ENCODE measurements around the gene SLC2A9. TPM values are rescaled to one million over a fixed set of nuclear protein-coding genes. Genes with fewer than 3 reads are reported as not detected.

SLC2A9 gene
- total and polyA plus RNA-seq, 2 of the 13 experiments (the other 11 are each of a cell fraction or from before 2014, with no cell fraction given): 36.2 to 42.3 TPM

DNA sequence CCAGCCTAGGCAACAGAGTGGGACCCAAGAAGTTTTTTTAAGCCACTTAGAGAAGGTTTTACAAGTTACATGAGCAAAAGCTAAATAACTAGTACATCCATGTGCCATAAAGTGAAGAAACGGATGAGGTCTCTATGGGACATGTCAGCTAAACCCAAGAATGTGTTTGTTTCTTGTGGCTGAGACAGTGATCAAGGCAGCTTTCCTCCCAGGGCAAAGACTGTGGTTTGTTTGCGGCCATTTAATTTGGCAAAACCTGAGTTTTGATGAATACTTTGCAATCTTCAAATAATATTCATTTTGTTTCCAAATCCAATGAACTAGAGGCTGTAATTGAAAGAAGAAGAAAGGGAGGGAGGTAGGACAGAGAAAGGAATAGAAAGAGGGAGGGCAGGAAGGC is 44.9 kb upstream of the SLC2A9 start (continued):
- TF ChIP-seq, protein P1, sequence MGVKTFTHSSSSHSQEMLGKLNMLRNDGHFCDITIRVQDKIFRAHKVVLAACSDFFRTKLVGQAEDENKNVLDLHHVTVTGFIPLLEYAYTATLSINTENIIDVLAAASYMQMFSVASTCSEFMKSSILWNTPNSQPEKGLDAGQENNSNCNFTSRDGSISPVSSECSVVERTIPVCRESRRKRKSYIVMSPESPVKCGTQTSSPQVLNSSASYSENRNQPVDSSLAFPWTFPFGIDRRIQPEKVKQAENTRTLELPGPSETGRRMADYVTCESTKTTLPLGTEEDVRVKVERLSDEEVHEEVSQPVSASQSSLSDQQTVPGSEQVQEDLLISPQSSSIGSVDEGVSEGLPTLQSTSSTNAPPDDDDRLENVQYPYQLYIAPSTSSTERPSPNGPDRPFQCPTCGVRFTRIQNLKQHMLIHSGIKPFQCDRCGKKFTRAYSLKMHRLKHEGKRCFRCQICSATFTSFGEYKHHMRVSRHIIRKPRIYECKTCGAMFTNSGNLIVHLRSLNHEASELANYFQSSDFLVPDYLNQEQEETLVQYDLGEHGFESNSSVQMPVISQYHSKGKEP (CRISPR knock-in tag; IDR thresholded peaks at IDR 0.05): no peak
- no peak for TF ChIP-seq PHB2 (IDR thresholded peaks at IDR 0.05; ENCODE audit: partially characterized antibody)

DNA sequence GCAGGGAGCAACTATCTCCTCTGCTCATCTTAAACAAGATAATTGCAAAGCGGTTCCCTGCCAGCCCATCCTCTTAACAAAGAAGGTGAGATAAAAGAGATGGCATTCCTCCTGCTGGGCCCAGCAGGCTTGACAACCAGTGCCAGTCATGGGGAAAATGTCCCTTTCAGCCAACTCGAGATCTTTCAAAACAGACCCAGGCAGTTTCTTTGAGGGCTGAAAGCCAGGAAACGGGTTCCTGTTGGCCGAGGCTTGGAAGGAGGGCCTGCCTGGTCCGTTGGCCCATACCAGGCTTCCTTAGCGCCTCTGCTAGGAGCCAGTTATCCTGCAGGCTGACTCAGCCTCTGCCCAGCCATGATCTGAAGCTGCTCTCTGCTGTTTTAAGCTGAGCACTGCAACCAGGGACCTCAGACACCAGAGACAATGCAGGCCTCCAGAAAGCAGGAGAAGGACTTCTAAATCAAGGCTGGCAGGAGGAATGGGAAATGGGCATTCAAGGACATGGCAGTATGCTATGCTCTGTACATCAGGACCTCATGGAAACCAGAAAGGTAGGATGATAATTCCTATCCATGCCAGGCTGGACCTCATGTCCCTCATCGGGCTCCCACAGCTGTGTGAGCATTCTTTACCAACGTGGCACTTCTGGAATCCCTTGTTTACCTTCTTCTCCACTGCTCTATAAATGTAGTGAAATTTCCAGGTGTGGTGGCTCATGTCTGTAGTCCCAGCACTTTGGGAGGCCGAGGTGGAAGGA is 42.4 kb upstream of the SLC2A9 start:
- WGBS (ENCODE audit: low lambda C conversion rate): 64% methylated on average over 8 of the region's 9 CpGs
- ChIA-PET CTCF (ENCODE audit: low intra/inter-chr PET ratio, low total read pairs) (no interaction called here), POLR2A (no interaction called here)
- H3K79me2 ChIP-seq (ENCODE audit: insufficient read depth, low read length): no peaks in the 10 kb centered on the region
- ATAC-seq (peak; percentile 99), DNase-seq (ENCODE audit: low spot score) (peak; percentile 67), FAIRE-seq (peak; percentile 78)
- no peaks in the 10 kb centered on the region for H3K9me3 ChIP-seq (ENCODE audit: low read length)
- intact Hi-C loops (cut with micrococcal nuclease; ENCODE audit: unreplicated experiment) (loop anchor here (1.0 to 5.0 kb wide), 3 partner anchors 46 to 361 kb away; no protein-coding TSS in a partner anchor), in situ Hi-C loops (cut with HindIII; ENCODE audit: extremely low pct_ligation_motif_present, low pct_unique_long_range_greater_than_20kb) (loop anchor here (5.0 kb wide), 1 partner anchor 301 kb away; no protein-coding TSS in a partner anchor)
- no peaks in the 10 kb centered on the region for H3K36me3 ChIP-seq (replicated peaks in 1 of 2; ENCODE audit: control insufficient read depth in 1 of 2, insufficient read depth in 2 of 2, low read length in 2 of 2)
- H3K4me2 ChIP-seq (ENCODE audit: low read depth, low read length): no peak overlapping the region
- BruUV-seq (replicated peaks): no TSS peak
- no peaks in the 10 kb centered on the region for H4K20me1 ChIP-seq (ENCODE audit: insufficient read depth, low read length)
- no peak overlapping the region for H3K9ac ChIP-seq (ENCODE audit: insufficient read depth, low read depth, low read length)
- H3K27me3 ChIP-seq (ENCODE audit: control insufficient read depth in 1 of 2, insufficient read depth in 2 of 2, low read length in 2 of 2): no peaks in the 10 kb centered on the region
- peaks cover 23% of the 10 kb centered on the region for H3K4me1 ChIP-seq (ENCODE audit: insufficient read depth, low read length)
- no peak overlapping the region for H3K27ac ChIP-seq (ENCODE audit: extremely low read length, insufficient read depth, low read length)
- no peak overlapping the region for H2AFZ ChIP-seq (ENCODE audit: low read length)
- H3K4me3 ChIP-seq (replicated peaks in 1 of 3; ENCODE audit: insufficient read depth in 1 of 3, low read depth in 2 of 3, low read length in 3 of 3): no peak overlapping the region
- TF ChIP-seq ZNF773 (CRISPR knock-in tag; IDR thresholded peaks at IDR 0.05; ENCODE audit: borderline replicate concordance): no peak
- TF ChIP-seq, protein P2, sequence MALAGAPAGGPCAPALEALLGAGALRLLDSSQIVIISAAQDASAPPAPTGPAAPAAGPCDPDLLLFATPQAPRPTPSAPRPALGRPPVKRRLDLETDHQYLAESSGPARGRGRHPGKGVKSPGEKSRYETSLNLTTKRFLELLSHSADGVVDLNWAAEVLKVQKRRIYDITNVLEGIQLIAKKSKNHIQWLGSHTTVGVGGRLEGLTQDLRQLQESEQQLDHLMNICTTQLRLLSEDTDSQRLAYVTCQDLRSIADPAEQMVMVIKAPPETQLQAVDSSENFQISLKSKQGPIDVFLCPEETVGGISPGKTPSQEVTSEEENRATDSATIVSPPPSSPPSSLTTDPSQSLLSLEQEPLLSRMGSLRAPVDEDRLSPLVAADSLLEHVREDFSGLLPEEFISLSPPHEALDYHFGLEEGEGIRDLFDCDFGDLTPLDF (CRISPR knock-in tag; IDR thresholded peaks at IDR 0.05): no peak
- TF ChIP-seq MAF1 (CRISPR knock-in tag; IDR thresholded peaks at IDR 0.05; ENCODE audit: borderline replicate concordance): no peak
- no peak for TF ChIP-seq THYN1 (CRISPR knock-in tag; IDR thresholded peaks at IDR 0.05; ENCODE audit: borderline replicate concordance, low read depth)
- TF ChIP-seq ZNF75D (CRISPR knock-in tag; IDR thresholded peaks at IDR 0.05; ENCODE audit: borderline replicate concordance): no peak
- 0 out of 2 replicates have a peak, but pooled peaks have one; percentile 43 for TF ChIP-seq ZNF331 (CRISPR knock-in tag; IDR thresholded peaks at IDR 0.05)
- no peak for TF ChIP-seq DMAP1 (CRISPR knock-in tag; IDR thresholded peaks at IDR 0.05)
- no peak for TF ChIP-seq ZMAT3 (CRISPR knock-in tag; conservative IDR thresholded peaks at IDR 0.05)
- TF ChIP-seq RARG (CRISPR knock-in tag; IDR thresholded peaks at IDR 0.05; ENCODE audit: low read depth): no peak
- TF ChIP-seq MIER2 (CRISPR knock-in tag; IDR thresholded peaks at IDR 0.05): no peak
- TF ChIP-seq, protein P3, sequence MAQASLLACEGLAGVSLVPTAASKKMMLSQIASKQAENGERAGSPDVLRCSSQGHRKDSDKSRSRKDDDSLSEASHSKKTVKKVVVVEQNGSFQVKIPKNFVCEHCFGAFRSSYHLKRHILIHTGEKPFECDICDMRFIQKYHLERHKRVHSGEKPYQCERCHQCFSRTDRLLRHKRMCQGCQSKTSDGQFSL (CRISPR knock-in tag; IDR thresholded peaks at IDR 0.05): no peak
- TF ChIP-seq NFRKB (IDR thresholded peaks at IDR 0.05): no peak
- no peak for TF ChIP-seq TBL1XR1 (IDR thresholded peaks at IDR 0.05; ENCODE audit: borderline replicate concordance, low read length, partially characterized antibody)
- no peak for TF ChIP-seq CBFB (CRISPR knock-in tag; IDR thresholded peaks at IDR 0.05)
- no peak for TF ChIP-seq IKZF4 (CRISPR knock-in tag; IDR thresholded peaks at IDR 0.05; ENCODE audit: borderline replicate concordance, low read depth, not compliant biosample characterization)
- TF ChIP-seq HES4 (CRISPR knock-in tag; IDR thresholded peaks at IDR 0.05; ENCODE audit: borderline replicate concordance): no peak
- TF ChIP-seq ATF1 (CRISPR knock-in tag; IDR thresholded peaks at IDR 0.05): no peak
- no peak for TF ChIP-seq ISL2 (CRISPR knock-in tag; IDR thresholded peaks at IDR 0.05)
- no peak for TF ChIP-seq ZNF546 (CRISPR knock-in tag; conservative IDR thresholded peaks at IDR 0.05)
- no peak for TF ChIP-seq NCOA1 (CRISPR knock-in tag; IDR thresholded peaks at IDR 0.05)

All from HepG2 (cell line).